Measurements from ENCODE around the gene CYP3A5. TPM values are rescaled to one million over a fixed set of nuclear protein-coding genes. Genes with fewer than 3 reads are reported as not detected.

Gene CYP3A5
- total and polyA plus RNA-seq, 2 experiments from 2014 or later, result 0.24 to 0.81 TPM

DNA sequence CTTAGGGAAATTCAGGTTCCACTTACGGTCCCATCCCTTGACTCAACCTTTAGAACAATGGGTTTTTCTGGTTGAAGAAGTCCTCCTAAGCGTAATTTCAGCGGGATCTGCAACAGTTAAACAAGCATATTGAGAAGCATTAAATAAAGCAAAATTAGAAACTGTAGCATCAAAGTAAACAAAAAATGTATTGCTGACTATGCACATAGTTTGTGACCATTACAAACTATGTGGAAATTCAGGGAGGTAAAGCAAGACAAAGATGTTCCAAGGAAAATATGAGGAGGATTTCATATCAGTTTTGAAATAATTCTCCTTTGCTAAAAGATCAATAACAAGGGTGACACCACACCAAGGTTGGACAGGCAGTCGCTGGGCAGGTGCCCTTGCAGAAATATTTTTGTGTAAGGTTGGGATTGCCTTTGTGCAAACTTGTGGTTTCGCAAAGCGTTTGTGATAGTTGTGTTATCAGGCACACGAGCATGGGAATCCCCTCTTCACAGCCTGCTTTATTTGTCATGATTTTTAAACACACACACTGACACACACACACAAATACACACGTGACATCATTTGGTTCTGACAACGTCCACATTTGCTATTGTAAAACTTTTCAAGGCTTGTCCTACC, 5.4 kb upstream of the CYP3A5 start:
- no peak overlapping the region for H3K27ac ChIP-seq
- H3K36me3 ChIP-seq, result no peaks in the 10 kb centered on the region
- no peak overlapping the region for H3K4me3 ChIP-seq
- no peak for DNase-seq (ENCODE audit: low read depth in 1 of 2, low spot score in 1 of 2)
- TF ChIP-seq, protein P1, sequence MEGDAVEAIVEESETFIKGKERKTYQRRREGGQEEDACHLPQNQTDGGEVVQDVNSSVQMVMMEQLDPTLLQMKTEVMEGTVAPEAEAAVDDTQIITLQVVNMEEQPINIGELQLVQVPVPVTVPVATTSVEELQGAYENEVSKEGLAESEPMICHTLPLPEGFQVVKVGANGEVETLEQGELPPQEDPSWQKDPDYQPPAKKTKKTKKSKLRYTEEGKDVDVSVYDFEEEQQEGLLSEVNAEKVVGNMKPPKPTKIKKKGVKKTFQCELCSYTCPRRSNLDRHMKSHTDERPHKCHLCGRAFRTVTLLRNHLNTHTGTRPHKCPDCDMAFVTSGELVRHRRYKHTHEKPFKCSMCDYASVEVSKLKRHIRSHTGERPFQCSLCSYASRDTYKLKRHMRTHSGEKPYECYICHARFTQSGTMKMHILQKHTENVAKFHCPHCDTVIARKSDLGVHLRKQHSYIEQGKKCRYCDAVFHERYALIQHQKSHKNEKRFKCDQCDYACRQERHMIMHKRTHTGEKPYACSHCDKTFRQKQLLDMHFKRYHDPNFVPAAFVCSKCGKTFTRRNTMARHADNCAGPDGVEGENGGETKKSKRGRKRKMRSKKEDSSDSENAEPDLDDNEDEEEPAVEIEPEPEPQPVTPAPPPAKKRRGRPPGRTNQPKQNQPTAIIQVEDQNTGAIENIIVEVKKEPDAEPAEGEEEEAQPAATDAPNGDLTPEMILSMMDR (IDR thresholded peaks at IDR 0.05; ENCODE audit: low read depth, low read length), result no peak
- no peaks in the 10 kb centered on the region for H3K27me3 ChIP-seq
- H3K9me3 ChIP-seq (ENCODE audit: low read depth), result no peaks in the 10 kb centered on the region
- no peaks in the 10 kb centered on the region for H3K4me1 ChIP-seq (ENCODE audit: low read depth)

DNA sequence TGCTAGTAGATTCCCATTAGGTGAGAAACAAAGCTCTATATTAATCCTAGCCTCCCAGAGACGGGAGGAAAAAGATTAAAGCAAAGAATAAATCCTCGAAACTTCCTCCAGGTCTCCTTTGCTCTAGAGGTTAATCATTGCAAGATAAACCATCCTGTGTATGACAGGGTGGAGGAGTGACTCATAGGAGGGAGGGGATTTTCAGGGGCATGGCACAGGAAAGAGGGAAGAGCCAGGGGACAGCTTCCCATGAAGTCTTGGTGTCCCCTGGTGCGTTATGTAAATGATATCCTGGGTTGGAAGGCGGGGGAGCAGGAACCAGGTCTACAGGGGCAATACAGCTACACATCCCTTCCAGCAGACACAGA, 780 bp downstream of the CYP3A5 start:
- H3K27ac ChIP-seq, result no peak overlapping the region
- no peaks in the 10 kb centered on the region for H3K27me3 ChIP-seq
- no peaks in the 10 kb centered on the region for H3K9me3 ChIP-seq (ENCODE audit: low read depth)
- no peaks in the 10 kb centered on the region for H3K4me1 ChIP-seq (ENCODE audit: low read depth)
- no peak for DNase-seq (ENCODE audit: low read depth in 1 of 2, low spot score in 1 of 2)
- no peaks in the 10 kb centered on the region for H3K36me3 ChIP-seq
- TF ChIP-seq, protein P1 (IDR thresholded peaks at IDR 0.05; ENCODE audit: low read depth, low read length), result no peak
- no peak overlapping the region for H3K4me3 ChIP-seq

DNA sequence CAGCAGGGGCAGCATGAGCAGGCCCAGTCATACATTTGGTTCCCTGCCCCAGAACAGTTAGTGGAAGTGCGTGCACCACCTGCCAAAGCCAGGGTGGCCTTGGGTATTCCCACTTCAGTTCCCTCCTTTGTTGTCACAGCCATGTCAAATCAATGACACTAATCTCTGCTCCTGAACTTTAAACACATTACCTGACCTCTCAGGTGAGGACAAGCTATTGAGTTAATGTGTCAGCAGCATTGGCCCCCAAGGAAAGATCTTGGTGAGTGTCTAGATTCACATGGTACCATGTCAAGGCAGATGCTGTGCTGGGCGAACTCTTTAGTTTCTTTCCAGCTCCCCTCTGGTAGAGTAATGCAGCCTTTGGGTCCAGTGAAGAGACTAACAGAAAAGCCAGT, 2.1 kb downstream of the CYP3A5 start:
- H3K36me3 ChIP-seq, result no peaks in the 10 kb centered on the region
- no peak for DNase-seq (ENCODE audit: low read depth in 1 of 2, low spot score in 1 of 2)
- TF ChIP-seq, protein P1 (IDR thresholded peaks at IDR 0.05; ENCODE audit: low read depth, low read length), result no peak
- H3K4me3 ChIP-seq, result no peak overlapping the region
- no peaks in the 10 kb centered on the region for H3K9me3 ChIP-seq (ENCODE audit: low read depth)
- no peaks in the 10 kb centered on the region for H3K4me1 ChIP-seq (ENCODE audit: low read depth)
- no peaks in the 10 kb centered on the region for H3K27me3 ChIP-seq
- no peak overlapping the region for H3K27ac ChIP-seq

DNA sequence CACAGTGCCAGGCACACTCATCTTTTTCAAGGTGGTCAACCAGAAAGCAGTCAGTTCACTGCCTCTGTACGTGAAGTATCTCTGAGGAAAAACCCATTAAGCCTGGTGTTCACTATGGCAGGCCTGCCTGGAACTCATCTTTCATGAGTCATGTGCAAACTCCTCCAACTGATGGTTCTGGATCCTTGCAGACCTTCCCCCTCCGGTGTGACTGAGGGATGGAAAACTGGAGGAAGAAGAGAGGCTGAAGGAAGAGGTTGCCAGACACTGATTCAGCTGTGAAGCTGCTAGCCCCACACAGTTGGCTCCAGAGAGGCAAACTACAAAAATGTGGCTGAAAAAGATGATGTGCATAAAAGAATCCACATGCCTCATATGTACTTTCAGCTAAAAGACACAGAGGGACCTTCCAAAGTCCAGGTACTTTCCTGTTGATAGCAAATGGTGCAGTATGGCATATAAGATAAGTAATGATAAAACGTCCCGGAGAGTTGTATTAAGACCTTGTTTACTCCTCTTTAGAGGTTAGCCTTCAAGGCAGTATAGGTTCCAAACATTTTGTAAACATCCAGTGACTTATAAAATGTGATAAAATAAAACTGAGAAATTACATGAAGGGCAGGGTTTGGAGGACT, 2.7 kb downstream of the CYP3A5 start:
- no peak overlapping the region for H3K4me3 ChIP-seq
- H3K4me1 ChIP-seq (ENCODE audit: low read depth), result no peaks in the 10 kb centered on the region
- no peaks in the 10 kb centered on the region for H3K36me3 ChIP-seq
- TF ChIP-seq, protein P1 (IDR thresholded peaks at IDR 0.05; ENCODE audit: low read depth, low read length), result no peak
- H3K27me3 ChIP-seq, result no peaks in the 10 kb centered on the region
- H3K27ac ChIP-seq, result no peak overlapping the region
- H3K9me3 ChIP-seq (ENCODE audit: low read depth), result no peaks in the 10 kb centered on the region
- no peak for DNase-seq (ENCODE audit: low read depth in 1 of 2, low spot score in 1 of 2)

DNA sequence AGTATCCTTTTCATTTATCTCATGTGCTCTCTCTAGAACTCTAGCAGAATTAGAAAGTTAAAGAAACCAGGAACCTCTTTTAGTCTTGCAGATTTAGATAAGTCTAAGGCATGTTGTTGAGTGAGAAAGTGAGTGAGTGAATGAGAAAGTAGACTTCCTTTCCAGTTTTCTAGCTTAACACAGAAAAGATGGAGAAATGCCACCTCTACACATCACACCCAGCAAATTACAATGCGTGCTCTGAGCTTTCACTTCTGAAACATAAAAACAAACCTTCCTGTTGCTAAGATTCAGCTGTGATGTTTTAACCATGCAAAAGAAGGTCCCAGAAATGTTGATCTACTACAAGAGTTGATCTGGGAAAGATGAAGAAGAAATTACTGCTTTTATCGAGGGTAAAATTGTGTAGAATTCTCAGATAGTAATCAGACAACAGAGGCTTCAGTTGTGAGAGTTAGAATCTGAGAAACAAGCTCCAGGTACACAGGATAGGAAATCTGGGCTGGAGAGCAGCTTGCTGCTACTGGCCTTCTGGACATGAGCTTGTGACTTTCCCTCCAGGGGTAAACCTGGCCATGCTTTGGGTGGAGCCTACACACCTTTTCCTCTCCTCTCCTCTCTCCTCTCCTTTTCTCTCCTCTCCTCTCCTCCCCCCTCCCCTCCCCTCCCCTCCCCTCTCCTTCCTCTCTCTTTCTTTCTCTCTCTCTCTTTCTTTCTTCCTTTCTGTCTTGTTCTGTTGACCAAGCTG, 4.6 kb downstream of the CYP3A5 start:
- no peak overlapping the region for H3K4me3 ChIP-seq
- no peaks in the 10 kb centered on the region for H3K9me3 ChIP-seq (ENCODE audit: low read depth)
- no peak for DNase-seq (ENCODE audit: low read depth in 1 of 2, low spot score in 1 of 2)
- TF ChIP-seq, protein P1 (IDR thresholded peaks at IDR 0.05; ENCODE audit: low read depth, low read length), result no peak
- H3K27me3 ChIP-seq, result no peaks in the 10 kb centered on the region
- no peaks in the 10 kb centered on the region for H3K4me1 ChIP-seq (ENCODE audit: low read depth)
- H3K36me3 ChIP-seq, result no peaks in the 10 kb centered on the region
- no peak overlapping the region for H3K27ac ChIP-seq

Data from cardiac muscle cell (in vitro differentiated cells and primary cell).